Neural crest cell (in vitro differentiated cells): ENCODE measurements around the gene MSANTD3. TPM values are rescaled to one million over a fixed set of nuclear protein-coding genes. Genes with fewer than 3 reads are reported as not detected.
A peak's percentile ranks its signal among the peaks of the same experiment; 100 is the strongest.

Source experiments
- DNase-seq: peaks from one replicate; pipeline ENCODE4 v3.0.0; 2021; ENCODE audit warnings: low read depth, mixed read lengths, low spot score
- H3K27ac Mint-ChIP-seq: one replicate; pipeline ENCODE4 v1.8.0; 2021; ENCODE audit warnings: mild to moderate bottlenecking, mixed read lengths; ENCODE audit not compliant: unreplicated experiment
- H3K27me3 Mint-ChIP-seq: 2 replicates; pipeline ENCODE4 v1.8.0; 2021; ENCODE audit warnings: low read depth, mild to moderate bottlenecking, mixed read lengths
- H3K36me3 Mint-ChIP-seq: 2 replicates; pipeline ENCODE4 v1.8.0; 2021; ENCODE audit warnings: low read depth, mild to moderate bottlenecking, mixed read lengths
- H3K4me1 Mint-ChIP-seq: 2 replicates; pipeline ENCODE4 v1.8.0; 2021; ENCODE audit warnings: mixed read lengths
- H3K4me3 Mint-ChIP-seq: one replicate; pipeline ENCODE4 v1.8.0; 2021; ENCODE audit warnings: mild to moderate bottlenecking, mixed read lengths
- H3K9me3 Mint-ChIP-seq: 2 replicates; pipeline ENCODE4 v1.8.0; 2021; ENCODE audit warnings: mixed read lengths
- total RNA-seq: library from RNA; stranded (reverse); gene quantifications from 2 replicates; pipeline ENCODE4 v1.2.1, GENCODE V29; 2021
- TF ChIP-seq, protein P1 (sequence below): fragments of 200-600 bp; sonication (generic); conservative IDR thresholded peaks from 2 replicates; pipeline ENCODE4 v1.5.0; 2021; ENCODE audit warnings: antibody characterized with exemption, mild to moderate bottlenecking

MSANTD3 gene
- total RNA-seq, 1 donor from 2014 or later: 50.1 TPM

DNA sequence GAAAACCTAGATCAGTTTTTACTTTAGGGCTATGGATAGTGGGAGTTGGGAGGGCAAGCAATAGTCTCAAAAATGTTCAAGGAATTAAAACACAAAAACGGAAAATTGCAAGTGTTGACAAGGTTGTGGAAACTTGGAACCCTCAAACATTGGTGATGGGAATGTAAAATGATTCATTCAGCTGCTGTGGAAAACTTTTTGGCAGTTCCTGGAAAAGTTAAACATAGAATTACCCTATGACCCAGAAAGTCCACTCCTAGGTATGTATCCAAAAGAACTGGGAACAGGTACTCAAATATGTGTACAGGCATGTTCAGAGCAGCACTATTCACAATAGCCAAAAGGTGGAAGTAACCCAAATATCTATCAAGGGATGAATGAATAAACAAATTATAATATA is 1.2 kb upstream of the MSANTD3 start:
- H3K4me3 Mint-ChIP-seq: peak overlapping the region; percentile 98
- peak overlapping the region; percentile 73 for H3K27ac Mint-ChIP-seq
- no peaks in the 10 kb centered on the region for H3K9me3 Mint-ChIP-seq
- TF ChIP-seq, protein P1, sequence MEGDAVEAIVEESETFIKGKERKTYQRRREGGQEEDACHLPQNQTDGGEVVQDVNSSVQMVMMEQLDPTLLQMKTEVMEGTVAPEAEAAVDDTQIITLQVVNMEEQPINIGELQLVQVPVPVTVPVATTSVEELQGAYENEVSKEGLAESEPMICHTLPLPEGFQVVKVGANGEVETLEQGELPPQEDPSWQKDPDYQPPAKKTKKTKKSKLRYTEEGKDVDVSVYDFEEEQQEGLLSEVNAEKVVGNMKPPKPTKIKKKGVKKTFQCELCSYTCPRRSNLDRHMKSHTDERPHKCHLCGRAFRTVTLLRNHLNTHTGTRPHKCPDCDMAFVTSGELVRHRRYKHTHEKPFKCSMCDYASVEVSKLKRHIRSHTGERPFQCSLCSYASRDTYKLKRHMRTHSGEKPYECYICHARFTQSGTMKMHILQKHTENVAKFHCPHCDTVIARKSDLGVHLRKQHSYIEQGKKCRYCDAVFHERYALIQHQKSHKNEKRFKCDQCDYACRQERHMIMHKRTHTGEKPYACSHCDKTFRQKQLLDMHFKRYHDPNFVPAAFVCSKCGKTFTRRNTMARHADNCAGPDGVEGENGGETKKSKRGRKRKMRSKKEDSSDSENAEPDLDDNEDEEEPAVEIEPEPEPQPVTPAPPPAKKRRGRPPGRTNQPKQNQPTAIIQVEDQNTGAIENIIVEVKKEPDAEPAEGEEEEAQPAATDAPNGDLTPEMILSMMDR: no peak
- H3K4me1 Mint-ChIP-seq: peaks cover 43% of the 10 kb centered on the region
- no peak for DNase-seq
- H3K27me3 Mint-ChIP-seq: no peaks in the 10 kb centered on the region
- peaks cover 8% of the 10 kb centered on the region for H3K36me3 Mint-ChIP-seq

- no peaks in the 10 kb centered on the region for H3K9me3 Mint-ChIP-seq
- no peaks in the 10 kb centered on the region for H3K27me3 Mint-ChIP-seq
- no peak for DNase-seq
- peak overlapping the region; percentile 98 for H3K4me3 Mint-ChIP-seq
- peaks cover 8% of the 10 kb centered on the region for H3K36me3 Mint-ChIP-seq
- peak overlapping the region; percentile 73 for H3K27ac Mint-ChIP-seq
- H3K4me1 Mint-ChIP-seq: peaks cover 44% of the 10 kb centered on the region
- TF ChIP-seq, protein P1: no peak
These were observed 784 bp upstream of the MSANTD3 start for GRCh38 chr9:100426189-100426529.

DNA sequence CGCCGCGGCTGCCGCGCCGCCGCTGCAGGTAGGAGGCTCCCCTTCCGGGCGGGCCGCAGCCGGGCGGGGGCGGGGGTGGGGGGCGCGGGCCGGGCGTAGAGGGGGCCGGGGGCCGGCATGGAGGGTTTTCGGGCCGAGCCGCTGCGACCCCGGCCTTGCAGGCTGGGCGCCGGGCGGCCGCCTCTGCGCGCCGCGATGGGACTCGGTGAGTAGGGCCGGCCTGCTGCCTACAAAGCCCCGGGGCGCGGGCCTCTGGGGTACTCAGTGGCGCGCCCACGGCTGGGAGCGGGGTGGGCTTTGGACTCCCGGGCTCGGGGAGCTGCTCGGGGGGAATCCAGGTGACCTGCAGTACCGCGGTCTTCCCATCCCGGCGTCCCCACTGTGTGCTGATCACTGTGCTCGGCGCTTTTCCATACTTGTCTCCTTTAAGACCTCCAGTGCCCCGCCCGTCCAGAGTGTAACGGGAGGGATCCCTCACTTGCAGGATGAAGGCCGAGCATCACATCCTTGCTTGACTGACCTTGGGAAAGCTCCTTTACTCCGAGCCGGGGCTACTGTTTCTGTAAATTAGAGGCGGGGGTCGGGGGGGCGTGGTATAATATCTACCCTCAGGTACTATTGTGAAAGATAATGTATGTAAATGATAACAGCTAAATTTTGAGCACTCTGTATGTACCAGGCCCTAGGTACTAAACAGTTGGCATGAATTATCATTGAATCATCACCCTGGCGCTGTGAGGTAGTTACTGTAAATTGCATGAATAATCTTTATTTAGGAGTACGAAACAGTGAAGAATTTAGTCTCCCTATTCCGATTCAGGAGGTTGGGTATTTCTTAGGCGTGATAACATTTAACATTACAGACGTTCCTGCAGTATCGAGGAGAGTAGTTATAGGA is 672 bp downstream of the MSANTD3 start:
- DNase-seq: no peak
- TF ChIP-seq, protein P1: peak; percentile 18
- H3K4me1 Mint-ChIP-seq: peaks cover 44% of the 10 kb centered on the region
- H3K4me3 Mint-ChIP-seq: peak overlapping the region; percentile 91
- H3K27ac Mint-ChIP-seq: peak overlapping the region; percentile 85
- H3K36me3 Mint-ChIP-seq: peaks cover 8% of the 10 kb centered on the region
- H3K27me3 Mint-ChIP-seq: no peaks in the 10 kb centered on the region
- H3K9me3 Mint-ChIP-seq: no peaks in the 10 kb centered on the region

DNA sequence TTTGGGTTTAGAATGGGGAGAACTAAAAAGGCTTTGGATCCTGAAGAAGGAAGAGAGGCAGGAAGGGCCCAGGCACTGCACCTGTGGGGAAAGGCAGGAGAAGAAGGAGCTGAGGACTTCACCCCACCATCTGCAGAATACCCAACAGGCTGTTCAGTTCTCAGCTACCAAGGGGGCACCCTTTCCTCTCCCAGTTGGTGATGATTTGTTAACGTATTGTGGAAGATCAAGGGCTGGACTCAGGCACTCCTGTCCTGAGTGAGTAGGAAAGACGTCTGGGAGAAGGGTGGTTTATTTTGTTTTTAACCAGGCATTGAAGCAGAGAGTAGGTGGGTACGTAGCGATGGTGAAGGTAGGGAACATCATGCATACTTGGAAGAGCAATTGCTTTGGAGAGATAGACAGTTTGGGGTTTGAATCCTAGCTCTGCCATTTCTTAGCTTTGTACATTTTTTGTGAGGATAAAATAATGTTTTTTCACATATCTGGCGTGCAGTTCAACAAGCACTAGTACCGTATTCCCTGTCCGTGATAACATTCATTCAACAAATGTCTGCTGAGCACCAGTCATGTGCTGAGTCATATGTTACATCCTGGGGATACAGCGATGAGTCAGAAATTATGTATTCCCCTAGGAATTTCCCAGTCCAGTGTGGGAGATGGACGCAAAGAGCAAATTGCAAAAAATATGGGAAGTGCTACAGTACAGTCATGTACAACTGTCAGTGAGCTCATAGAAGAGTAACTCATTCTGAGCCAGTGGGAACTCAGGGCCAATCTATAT is 2.1 kb downstream of the MSANTD3 start:
- H3K9me3 Mint-ChIP-seq: no peaks in the 10 kb centered on the region
- DNase-seq: no peak
- H3K4me1 Mint-ChIP-seq: peaks cover 44% of the 10 kb centered on the region
- peaks cover 8% of the 10 kb centered on the region for H3K36me3 Mint-ChIP-seq
- no peaks in the 10 kb centered on the region for H3K27me3 Mint-ChIP-seq
- TF ChIP-seq, protein P1: no peak
- H3K27ac Mint-ChIP-seq: no peak overlapping the region
- peak overlapping the region; percentile 91 for H3K4me3 Mint-ChIP-seq

DNA sequence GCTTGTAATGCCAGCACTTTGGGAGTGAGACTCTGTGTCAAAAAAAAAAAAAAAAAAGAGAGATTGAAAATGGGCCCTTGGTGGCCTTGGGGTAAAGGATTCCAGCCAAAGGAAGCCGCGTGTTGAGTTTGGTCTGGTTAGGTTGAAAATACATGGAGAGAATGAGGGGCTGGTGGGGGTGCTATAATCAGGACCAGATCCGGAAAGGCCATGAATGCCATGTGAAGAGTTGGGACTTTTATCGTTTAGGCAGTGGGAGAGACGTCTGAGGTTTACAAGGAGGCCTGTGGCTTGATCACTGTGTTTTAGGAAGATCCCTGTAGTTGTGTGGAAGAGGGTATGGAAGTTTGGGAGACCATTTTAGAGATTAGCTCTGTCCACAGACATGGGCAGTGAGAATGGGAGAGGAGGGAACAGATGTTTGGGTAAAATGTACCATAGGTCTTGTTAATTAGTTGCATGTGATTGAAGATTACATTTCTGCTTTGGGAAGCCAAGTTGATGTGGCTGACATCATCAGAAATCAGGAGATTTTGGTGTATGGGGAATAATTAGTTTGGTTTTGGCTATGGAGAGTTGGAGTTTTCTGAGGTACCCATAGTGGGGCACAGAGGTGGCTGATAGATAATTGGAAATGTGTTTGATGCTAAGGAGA is 3.5 kb downstream of the MSANTD3 start:
- Mint-ChIP-seq H3K4me1 (peaks cover 44% of the 10 kb centered on the region), H3K27ac (peak overlapping the region; percentile 5), H3K27me3 (no peaks in the 10 kb centered on the region), H3K9me3 (no peaks in the 10 kb centered on the region), H3K4me3 (peak overlapping the region; percentile 33), H3K36me3 (peaks cover 10% of the 10 kb centered on the region)
- TF ChIP-seq, protein P1: no peak
- DNase-seq: no peak
